Skeletal muscle satellite cell (primary cell): ENCODE data around the gene SARM1.
A peak's percentile ranks its signal among the peaks of the same experiment; 100 is the strongest.

ENCODE experiments used
- H3K27me3 ChIP-seq: 2 replicates; pipeline ENCODE4 v1.7.0; 2013; ENCODE audit warnings: low read length; ENCODE audit not compliant: control insufficient read depth, insufficient read depth
- H3K36me3 ChIP-seq: 2 replicates; pipeline ENCODE4 v1.7.0; 2013; ENCODE audit warnings: mild to moderate bottlenecking, control low read depth, low read length; ENCODE audit not compliant: insufficient read depth
- H3K4me1 ChIP-seq: 2 replicates; pipeline ENCODE4 v1.7.0; 2013; ENCODE audit warnings: low read length; ENCODE audit not compliant: control insufficient read depth, insufficient read depth
- H3K4me2 ChIP-seq: 2 replicates; pipeline ENCODE4 v1.7.0; 2013; ENCODE audit warnings: mild to moderate bottlenecking, low read length
- H3K4me3 ChIP-seq: 2 replicates; pipeline ENCODE4 v1.7.0; 2013; ENCODE audit warnings: low read length
- H3K9ac ChIP-seq: 2 replicates; pipeline ENCODE4 v1.7.0; 2013; ENCODE audit warnings: mild to moderate bottlenecking, low read depth, low read length, moderate library complexity
- H3K9me3 ChIP-seq: replicated peaks from 2 replicates; pipeline ENCODE4 v1.7.0; 2013; ENCODE audit warnings: mild to moderate bottlenecking, control low read depth, low read length

SARM1 gene

GRCh38 chr17:28363776-28364650 is 7.5 kb upstream of the SARM1 start:
- peaks cover 43% of the 10 kb centered on the region for H3K36me3 ChIP-seq
- H3K4me2 ChIP-seq = no peak overlapping the region
- no peaks in the 10 kb centered on the region for H3K4me1 ChIP-seq
- H3K27me3 ChIP-seq = no peaks in the 10 kb centered on the region
- H3K4me3 ChIP-seq = no peak overlapping the region
- no peak overlapping the region for H3K9ac ChIP-seq
- no peaks in the 10 kb centered on the region for H3K9me3 ChIP-seq

DNA sequence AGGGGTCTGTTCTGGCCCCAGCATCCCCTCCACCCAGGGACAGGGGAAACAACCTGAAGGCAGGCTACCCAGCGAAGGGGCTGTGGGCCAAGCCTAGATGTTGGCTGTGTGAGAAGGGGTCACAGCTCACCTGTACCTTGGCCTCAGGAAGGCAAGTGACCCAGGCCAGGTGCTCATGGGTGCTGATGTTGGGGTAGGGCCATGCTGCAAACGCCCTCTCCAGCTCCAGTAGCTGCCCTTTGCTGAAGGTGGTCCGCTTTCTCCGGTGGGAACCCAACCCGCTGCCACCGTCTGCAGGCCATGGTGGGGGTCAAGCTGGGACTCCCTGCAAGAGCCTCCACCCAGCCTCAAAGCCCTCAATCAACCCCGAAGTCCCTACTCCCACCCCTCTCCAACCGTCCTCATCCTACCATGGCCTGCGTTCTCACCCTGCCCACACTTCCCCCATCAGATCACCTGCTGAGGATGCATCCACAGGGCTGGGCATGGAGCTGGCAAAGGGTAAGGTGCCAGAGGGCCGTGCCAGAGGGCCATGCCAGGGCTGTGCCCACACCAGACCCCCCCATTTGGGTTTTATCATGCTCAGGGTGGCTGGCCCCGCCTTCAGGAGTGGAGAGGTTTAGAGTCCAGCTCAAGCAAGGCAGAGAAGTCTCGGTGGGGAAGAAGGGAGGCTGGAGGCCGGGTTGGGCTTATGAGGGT is 6.7 kb upstream of the SARM1 start, which contains the start of gene SEBOX:
TSS of gene SEBOX (minus strand) at position 535 of the 699 bp plus-strand sequence. CDS start at position 487, 48 bp downstream.
- H3K36me3 ChIP-seq = peaks cover 37% of the 10 kb centered on the region
- no peak within 1 kb of the TSS for H3K4me3 ChIP-seq
- H3K9me3 ChIP-seq = no peaks in the 10 kb centered on the region
- H3K9ac ChIP-seq = no peak within 1 kb of the TSS
- H3K4me1 ChIP-seq = no peaks in the 10 kb centered on the region
- H3K4me2 ChIP-seq = no peak within 1 kb of the TSS
- H3K27me3 ChIP-seq = no peaks in the 10 kb centered on the region

DNA sequence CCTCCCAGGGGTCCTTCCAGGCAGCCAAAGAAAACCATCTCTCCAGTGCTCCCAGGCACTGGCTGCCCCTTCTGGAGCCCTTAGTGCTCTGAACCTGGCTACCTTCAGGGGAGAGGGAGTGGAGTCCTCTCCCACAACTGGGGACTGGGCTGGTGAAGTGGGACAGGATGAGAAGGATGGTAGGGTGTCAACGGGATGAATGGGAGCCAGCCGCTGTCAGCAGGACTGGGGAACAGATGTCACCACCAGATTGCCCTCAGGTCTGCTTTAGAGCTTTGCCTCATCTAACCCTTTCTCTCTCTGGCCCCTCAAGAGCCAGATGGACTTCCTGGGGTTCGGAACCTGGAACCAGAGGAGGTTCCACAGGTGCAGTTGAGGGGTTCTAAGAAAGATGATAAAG is 6.0 kb upstream of the SARM1 start:
- peaks cover 31% of the 10 kb centered on the region for H3K36me3 ChIP-seq
- H3K27me3 ChIP-seq = no peaks in the 10 kb centered on the region
- H3K4me2 ChIP-seq = no peak overlapping the region
- no peak overlapping the region for H3K4me3 ChIP-seq
- H3K9me3 ChIP-seq = no peaks in the 10 kb centered on the region
- no peaks in the 10 kb centered on the region for H3K4me1 ChIP-seq
- no peak overlapping the region for H3K9ac ChIP-seq

DNA sequence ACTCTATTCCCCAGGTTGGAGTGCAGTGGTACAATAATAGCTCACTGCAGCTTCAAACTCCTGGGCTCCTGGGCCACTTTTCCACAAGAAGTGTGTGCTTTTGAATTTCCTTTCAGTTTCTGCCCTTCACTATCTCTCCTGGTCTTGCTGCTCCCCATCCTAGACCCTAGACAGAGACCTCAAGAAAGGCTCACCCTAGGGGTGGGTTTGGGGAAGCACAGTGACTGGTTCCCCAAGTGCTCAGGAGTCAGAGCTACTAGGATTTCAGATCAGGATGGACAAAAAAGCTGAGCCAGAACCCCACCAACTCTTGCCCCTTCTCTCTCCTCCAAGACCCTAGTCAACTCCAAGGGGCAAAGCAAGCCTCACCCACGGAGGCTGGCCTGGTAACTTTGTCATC is 4.9 kb upstream of the SARM1 start:
- Histone ChIP-seq H3K36me3 (peaks cover 20% of the 10 kb centered on the region), H3K4me3 (no peak overlapping the region), H3K27me3 (no peaks in the 10 kb centered on the region), H3K4me2 (no peak overlapping the region), H3K9ac (no peak overlapping the region), H3K9me3 (no peaks in the 10 kb centered on the region), H3K4me1 (peaks cover 4% of the 10 kb centered on the region)

GRCh38 chr17:28367641-28368305 is 3.7 kb upstream of the SARM1 start:
- Histone ChIP-seq H3K4me3 (no peak overlapping the region), H3K4me2 (no peak overlapping the region), H3K9me3 (no peaks in the 10 kb centered on the region), H3K36me3 (peaks cover 14% of the 10 kb centered on the region), H3K27me3 (no peaks in the 10 kb centered on the region), H3K4me1 (peaks cover 15% of the 10 kb centered on the region), H3K9ac (no peak overlapping the region)

GRCh38 chr17:28368306-28368831 is 3.1 kb upstream of the SARM1 start:
- peaks cover 8% of the 10 kb centered on the region for H3K36me3 ChIP-seq
- H3K27me3 ChIP-seq = no peaks in the 10 kb centered on the region
- no peaks in the 10 kb centered on the region for H3K9me3 ChIP-seq
- H3K4me2 ChIP-seq = no peak overlapping the region
- no peak overlapping the region for H3K9ac ChIP-seq
- H3K4me1 ChIP-seq = peaks cover 21% of the 10 kb centered on the region
- no peak overlapping the region for H3K4me3 ChIP-seq

GRCh38 chr17:28368915-28369683 is 2.4 kb upstream of the SARM1 start:
- Histone ChIP-seq H3K9me3 (no peaks in the 10 kb centered on the region), H3K9ac (no peak overlapping the region), H3K36me3 (peaks cover 6% of the 10 kb centered on the region), H3K4me1 (peaks cover 21% of the 10 kb centered on the region), H3K4me2 (no peak overlapping the region), H3K4me3 (no peak overlapping the region), H3K27me3 (no peaks in the 10 kb centered on the region)

DNA sequence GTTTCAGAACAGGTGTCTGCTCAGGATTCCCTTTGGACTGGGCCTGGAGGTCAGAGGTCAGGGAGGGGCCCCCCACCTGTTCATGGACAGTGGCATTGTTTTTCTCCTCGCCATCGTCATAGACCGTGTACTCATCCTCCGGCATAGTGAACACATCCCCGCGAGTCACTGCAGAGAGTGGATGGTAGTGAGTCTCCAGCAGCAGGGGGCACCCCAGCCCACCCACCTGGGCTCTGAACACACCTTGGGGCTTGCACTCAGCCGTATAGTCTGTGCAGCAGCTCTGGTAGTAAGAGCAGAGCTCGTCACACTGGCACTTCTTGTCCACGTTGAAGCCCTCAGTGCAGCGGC is 1.8 kb upstream of the SARM1 start:
- peaks cover 21% of the 10 kb centered on the region for H3K4me1 ChIP-seq
- H3K4me3 ChIP-seq = no peak overlapping the region
- H3K27me3 ChIP-seq = no peaks in the 10 kb centered on the region
- H3K9me3 ChIP-seq = no peaks in the 10 kb centered on the region
- no peak overlapping the region for H3K9ac ChIP-seq
- peaks cover 4% of the 10 kb centered on the region for H3K36me3 ChIP-seq
- no peak overlapping the region for H3K4me2 ChIP-seq

DNA sequence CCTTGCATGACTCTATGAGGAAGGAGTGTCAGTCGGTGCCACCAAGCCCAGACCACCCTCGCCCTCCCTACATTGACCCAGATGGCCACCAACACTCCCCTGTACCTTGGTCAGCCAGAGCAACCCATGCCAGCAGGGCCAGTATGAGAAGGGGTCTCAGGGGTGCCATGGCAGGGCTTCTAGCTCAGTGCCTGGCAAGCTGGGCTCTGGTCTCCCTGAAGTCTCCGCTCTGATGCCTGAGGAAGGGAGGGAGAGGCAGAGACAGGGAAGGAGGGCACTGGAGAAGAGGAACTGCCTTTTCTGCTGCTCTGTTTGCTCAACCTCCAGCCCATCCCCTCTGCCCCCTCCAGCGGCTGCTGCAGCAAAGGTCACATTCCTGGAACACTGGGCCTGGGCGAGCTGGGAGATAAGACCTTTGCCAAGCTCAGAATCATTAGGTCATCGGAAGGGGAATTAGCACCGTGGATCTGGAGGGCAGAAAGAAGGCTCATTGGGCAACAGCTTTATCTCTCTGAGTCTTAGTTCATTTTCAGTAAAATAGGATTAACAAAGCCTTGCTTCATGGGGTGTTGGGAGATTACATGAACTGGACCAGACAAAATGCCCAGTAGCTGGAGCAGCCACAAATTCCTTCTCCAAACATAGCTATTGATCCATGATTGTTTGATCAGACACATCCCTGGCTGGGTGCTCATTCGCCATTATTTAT is 1.3 kb upstream of the SARM1 start, which contains the start of gene VTN:
TSS of gene VTN (minus strand) at position 273 of the 709 bp plus-strand sequence. CDS start at position 169, 104 bp downstream.
- H3K4me2 ChIP-seq = peak within 1 kb of the TSS; percentile 95
- peak within 1 kb of the TSS; percentile 79 for H3K4me3 ChIP-seq
- H3K9ac ChIP-seq = peak within 1 kb of the TSS; percentile 26
- H3K9me3 ChIP-seq = no peaks in the 10 kb centered on the region
- H3K27me3 ChIP-seq = no peaks in the 10 kb centered on the region
- peaks cover 21% of the 10 kb centered on the region for H3K4me1 ChIP-seq
- H3K36me3 ChIP-seq = no peaks in the 10 kb centered on the region

GRCh38 chr17:28370744-28371103 is 770 bp upstream of the SARM1 start:
- H3K9me3 ChIP-seq = no peaks in the 10 kb centered on the region
- H3K36me3 ChIP-seq = no peaks in the 10 kb centered on the region
- H3K4me3 ChIP-seq = no peak overlapping the region
- peak overlapping the region; percentile 95 for H3K4me2 ChIP-seq
- H3K27me3 ChIP-seq = no peaks in the 10 kb centered on the region
- H3K4me1 ChIP-seq = peaks cover 21% of the 10 kb centered on the region
- H3K9ac ChIP-seq = peak overlapping the region; percentile 26
